IPS-18a (cell line): ENCODE measurements around the gene EMC9.
"Not testable (repeated sequence)": the region's sequence is repeated elsewhere in the genome, so short reads cannot be mapped to it uniquely, and the experiment has no call there.

Source experiments
- H3K27ac ChIP-seq: one replicate; pipeline ENCODE4 v1.5.1; 2013; ENCODE audit warnings: low read length
- H3K27me3 ChIP-seq: one replicate; pipeline ENCODE4 v1.6.1; 2013; ENCODE audit warnings: mild to moderate bottlenecking, low read length; ENCODE audit not compliant: control insufficient read depth, insufficient read depth
- H3K36me3 ChIP-seq: one replicate; pipeline ENCODE4 v1.6.1; 2013; ENCODE audit warnings: low read depth, low read length; ENCODE audit not compliant: control insufficient read depth
- H3K4me1 ChIP-seq: one replicate; pipeline ENCODE4 v1.6.1; 2013; ENCODE audit warnings: low read depth, low read length; ENCODE audit not compliant: control insufficient read depth
- H3K4me3 ChIP-seq: one replicate; pipeline ENCODE4 v1.5.1; 2013; ENCODE audit warnings: low read length
- H3K9ac ChIP-seq: one replicate; pipeline ENCODE4 v1.6.1; 2013; ENCODE audit warnings: mild to moderate bottlenecking, low read length, moderate library complexity
- H3K9me3 ChIP-seq: one replicate; pipeline ENCODE4 v1.6.1; 2013; ENCODE audit warnings: low read depth, low read length; ENCODE audit not compliant: control insufficient read depth

EMC9 gene

DNA sequence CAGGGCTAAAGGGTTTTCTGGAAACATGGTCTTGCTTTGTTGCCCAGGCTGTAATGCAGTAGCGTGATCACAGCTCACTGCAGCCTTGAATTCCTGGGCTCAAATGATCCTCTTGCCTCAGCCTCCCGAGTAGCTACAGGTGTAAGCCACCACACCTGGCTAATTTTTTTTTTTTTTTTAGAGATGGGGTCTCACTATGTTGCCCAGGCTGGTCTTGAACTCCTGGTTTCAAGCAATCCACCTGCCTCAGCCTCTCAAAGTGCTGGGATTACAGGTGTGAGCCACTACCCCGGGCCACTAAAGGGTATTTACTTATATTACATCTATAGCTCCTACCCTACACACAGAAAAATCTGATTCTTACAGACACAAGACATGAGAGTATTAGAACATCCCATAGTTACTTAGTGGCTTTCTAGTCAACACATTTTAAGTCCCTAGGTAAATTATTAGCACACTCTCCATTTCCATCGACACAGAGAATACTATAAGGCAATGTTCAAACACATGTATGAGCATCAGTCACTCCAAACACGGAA is 33.0 kb downstream of the EMC9 start:
- H3K27ac ChIP-seq = no peak overlapping the region
- H3K9me3 ChIP-seq = peaks cover 3% of the 10 kb centered on the region
- no peak overlapping the region for H3K9ac ChIP-seq

DNA sequence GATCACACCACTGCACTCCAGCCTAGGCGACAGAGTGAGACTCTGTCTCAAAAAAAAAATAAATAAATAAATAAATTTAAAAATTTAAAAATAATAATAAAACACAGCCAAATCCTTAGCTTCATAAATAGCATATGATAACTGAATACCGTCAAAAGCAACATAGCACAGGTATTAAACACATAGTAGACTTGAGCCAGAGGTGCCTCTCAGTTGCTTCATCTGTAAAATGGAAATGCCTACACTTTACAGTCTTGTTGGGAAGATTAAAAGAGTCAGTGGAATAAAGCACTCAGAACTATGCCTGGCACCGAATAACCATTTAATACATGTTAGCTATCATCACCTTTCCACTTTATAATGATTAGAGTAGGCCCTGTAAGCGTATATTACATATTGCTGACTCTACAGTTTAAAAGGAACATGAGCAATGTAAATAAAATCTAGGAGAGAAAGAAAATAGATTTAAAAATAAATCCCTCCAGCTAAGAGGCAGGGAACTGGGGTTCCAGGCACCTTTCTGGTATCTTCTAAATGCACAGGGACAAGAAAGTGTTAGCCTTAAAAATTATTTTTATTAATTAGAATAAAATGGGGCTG is 34.6 kb downstream of the EMC9 start:
- H3K27me3 ChIP-seq = no peaks in the 10 kb centered on the region
- H3K4me3 ChIP-seq = no peak overlapping the region
- peaks cover 3% of the 10 kb centered on the region for H3K9me3 ChIP-seq
- H3K27ac ChIP-seq = no peak overlapping the region
- H3K4me1 ChIP-seq = no peaks in the 10 kb centered on the region
- peaks cover 16% of the 10 kb centered on the region for H3K36me3 ChIP-seq
- H3K9ac ChIP-seq = no peak overlapping the region

More for the DNA sequence above, 33.0 kb downstream of the EMC9 start:
- H3K4me1 ChIP-seq = no peaks in the 10 kb centered on the region
- H3K27me3 ChIP-seq = no peaks in the 10 kb centered on the region
- H3K4me3 ChIP-seq = no peak overlapping the region
- peaks cover 7% of the 10 kb centered on the region for H3K36me3 ChIP-seq

DNA sequence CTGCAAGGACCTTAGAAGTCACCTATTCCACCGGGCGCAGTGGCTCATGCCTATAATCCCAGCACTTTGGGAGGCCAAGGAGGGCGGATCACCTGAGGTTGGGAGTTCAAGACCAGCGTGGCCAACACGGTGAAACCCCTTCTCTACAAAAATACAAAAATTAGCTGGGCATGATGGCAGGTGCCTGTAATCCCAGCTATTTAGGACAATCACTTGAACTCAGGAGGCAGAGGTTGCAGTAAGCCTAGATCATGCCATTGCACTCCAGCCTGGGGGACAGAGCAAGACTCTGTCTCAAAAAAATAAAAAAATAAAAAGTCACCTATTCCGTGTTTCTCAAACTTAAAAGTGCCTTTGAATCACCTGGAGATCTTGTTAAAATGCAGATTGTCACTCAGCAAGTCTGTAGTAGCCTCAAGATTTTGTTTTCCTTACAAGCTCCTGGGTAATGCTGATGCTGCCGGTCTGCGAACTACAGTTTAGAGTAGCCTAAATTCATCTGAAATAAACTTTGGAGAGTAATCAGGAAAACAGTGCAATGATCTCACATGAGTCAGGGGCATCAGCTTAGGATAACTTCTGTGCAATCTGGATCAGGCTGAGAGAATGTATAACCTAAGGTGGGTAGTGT is 35.7 kb downstream of the EMC9 start:
- not testable (repeated sequence) for H3K9me3 ChIP-seq, H3K27ac ChIP-seq, H3K9ac ChIP-seq, H3K4me1 ChIP-seq, H3K4me3 ChIP-seq, H3K27me3 ChIP-seq
- H3K36me3 ChIP-seq = peaks cover 23% of the 10 kb centered on the region

DNA sequence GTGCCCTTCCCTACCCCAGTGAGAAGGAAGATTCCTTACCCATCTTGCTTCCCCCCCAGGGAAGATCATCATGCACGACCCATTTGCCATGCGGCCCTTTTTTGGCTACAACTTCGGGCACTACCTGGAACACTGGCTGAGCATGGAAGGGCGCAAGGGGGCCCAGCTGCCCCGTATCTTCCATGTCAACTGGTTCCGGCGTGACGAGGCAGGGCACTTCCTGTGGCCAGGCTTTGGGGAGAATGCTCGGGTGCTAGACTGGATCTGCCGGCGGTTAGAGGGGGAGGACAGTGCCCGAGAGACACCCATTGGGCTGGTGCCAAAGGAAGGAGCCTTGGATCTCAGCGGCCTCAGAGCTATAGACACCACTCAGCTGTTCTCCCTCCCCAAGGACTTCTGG is 37.9 kb downstream of the EMC9 start:
- Histone ChIP-seq H3K9ac (no peak overlapping the region), H3K27ac (no peak overlapping the region), H3K9me3 (peaks cover 3% of the 10 kb centered on the region), H3K27me3 (no peaks in the 10 kb centered on the region), H3K4me3 (no peak overlapping the region), H3K36me3 (peaks cover 44% of the 10 kb centered on the region), H3K4me1 (no peaks in the 10 kb centered on the region)

DNA sequence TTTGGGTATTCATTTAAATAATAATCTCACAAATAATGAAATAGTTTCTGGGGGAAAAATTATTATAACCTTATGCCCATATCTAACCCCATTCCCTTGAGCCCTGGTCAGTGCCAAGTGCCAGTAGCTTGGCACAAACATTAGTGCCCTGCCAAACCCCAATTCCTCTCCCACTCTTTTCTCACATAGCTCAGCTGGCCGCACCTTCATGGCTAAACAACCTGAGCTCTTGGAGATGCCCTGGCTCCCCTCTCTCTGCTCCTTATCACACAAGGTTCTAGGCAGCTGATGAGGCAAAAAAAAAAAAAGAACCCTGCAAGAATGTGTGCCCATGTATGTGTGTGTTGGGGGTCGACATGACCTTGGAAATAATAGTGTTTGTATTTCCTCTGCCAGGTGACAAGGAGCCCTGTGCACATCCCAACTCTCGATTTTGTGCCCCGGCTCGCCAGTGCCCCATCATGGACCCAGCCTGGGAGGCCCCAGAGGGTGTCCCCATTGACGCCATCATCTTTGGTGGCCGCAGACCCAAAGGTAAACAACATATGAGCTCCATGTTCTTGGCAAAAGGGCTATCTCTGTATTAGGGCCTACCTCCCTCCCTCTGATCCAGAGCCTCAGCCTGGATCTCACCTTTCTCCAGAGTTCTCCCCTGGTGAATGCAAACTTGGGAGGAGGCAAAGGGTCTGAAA is 38.9 kb downstream of the EMC9 start:
- Histone ChIP-seq H3K27me3 (no peaks in the 10 kb centered on the region), H3K4me1 (no peaks in the 10 kb centered on the region), H3K9me3 (peaks cover 3% of the 10 kb centered on the region), H3K4me3 (no peak overlapping the region), H3K9ac (no peak overlapping the region), H3K36me3 (peaks cover 51% of the 10 kb centered on the region), H3K27ac (no peak overlapping the region)

DNA sequence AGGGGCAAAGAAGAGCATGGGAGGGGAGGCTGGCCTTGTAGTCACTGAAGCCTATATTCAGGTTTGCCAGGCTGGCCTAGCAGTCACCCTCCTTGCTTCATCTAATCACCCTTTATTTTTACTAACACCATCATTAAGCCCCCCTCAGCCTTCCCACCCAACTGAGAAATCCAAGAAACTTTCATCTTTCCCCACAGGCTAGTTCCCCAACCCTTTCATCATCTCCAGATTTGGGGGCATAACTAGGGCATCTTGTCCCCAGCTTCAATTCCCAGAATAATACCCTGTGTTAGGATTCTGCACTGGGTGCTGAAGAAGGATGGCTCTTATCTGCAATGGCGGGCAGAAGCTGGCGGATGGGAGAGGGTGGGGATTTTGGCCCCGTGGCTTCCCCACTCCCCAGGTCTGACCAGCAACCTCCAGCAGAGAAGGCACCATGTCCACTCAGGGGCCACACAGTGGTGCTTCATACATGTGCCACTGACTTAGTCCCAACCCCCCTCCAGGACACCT is 40.4 kb downstream of the EMC9 start:
- H3K27me3 ChIP-seq = no peaks in the 10 kb centered on the region
- H3K9me3 ChIP-seq = peaks cover 3% of the 10 kb centered on the region
- no peaks in the 10 kb centered on the region for H3K4me1 ChIP-seq
- peaks cover 51% of the 10 kb centered on the region for H3K36me3 ChIP-seq
- H3K4me3 ChIP-seq = no peak overlapping the region
- no peak overlapping the region for H3K27ac ChIP-seq
- no peak overlapping the region for H3K9ac ChIP-seq

DNA sequence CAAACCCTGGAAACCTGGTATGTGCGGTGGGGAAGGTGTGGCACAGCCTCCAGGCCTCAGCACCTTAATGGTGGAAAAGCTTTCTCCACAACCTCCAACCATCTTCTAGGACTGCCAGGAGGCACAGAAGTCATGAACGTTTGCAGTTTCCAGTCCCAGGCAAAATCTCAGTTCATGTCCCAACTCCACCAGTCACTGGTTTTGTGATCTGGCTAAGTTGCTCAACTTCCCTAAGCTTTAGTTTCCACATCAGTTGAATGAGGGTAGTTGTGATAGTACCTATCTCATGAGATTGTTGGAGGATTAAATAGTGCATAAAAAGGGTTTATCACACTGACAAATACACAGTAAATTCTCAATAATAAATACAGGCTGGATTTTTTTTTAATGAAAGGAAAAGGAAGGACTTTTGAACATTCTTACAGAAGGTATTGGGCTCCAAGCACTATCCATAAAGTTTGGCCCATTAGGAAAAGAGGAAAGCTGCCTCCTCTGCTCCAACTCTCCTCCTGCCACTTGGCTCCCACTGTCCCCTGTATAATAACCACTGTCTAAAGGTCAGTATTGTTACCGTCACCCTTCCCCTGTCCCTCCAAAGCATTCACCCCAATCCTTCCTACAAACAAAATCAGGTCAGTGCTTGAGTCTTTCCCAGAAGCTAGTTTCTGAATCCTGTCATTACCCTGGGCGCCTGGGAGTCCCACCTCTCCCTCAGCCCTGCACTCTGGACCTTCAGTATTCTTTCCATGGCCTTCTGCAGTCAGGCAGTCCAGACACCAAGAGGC is 41.0 kb downstream of the EMC9 start:
- H3K9me3 ChIP-seq = peaks cover 3% of the 10 kb centered on the region
- H3K4me1 ChIP-seq = peaks cover 4% of the 10 kb centered on the region
- H3K9ac ChIP-seq = no peak overlapping the region
- H3K36me3 ChIP-seq = peaks cover 51% of the 10 kb centered on the region
- H3K27ac ChIP-seq = no peak overlapping the region
- H3K27me3 ChIP-seq = no peaks in the 10 kb centered on the region
- H3K4me3 ChIP-seq = no peak overlapping the region

DNA sequence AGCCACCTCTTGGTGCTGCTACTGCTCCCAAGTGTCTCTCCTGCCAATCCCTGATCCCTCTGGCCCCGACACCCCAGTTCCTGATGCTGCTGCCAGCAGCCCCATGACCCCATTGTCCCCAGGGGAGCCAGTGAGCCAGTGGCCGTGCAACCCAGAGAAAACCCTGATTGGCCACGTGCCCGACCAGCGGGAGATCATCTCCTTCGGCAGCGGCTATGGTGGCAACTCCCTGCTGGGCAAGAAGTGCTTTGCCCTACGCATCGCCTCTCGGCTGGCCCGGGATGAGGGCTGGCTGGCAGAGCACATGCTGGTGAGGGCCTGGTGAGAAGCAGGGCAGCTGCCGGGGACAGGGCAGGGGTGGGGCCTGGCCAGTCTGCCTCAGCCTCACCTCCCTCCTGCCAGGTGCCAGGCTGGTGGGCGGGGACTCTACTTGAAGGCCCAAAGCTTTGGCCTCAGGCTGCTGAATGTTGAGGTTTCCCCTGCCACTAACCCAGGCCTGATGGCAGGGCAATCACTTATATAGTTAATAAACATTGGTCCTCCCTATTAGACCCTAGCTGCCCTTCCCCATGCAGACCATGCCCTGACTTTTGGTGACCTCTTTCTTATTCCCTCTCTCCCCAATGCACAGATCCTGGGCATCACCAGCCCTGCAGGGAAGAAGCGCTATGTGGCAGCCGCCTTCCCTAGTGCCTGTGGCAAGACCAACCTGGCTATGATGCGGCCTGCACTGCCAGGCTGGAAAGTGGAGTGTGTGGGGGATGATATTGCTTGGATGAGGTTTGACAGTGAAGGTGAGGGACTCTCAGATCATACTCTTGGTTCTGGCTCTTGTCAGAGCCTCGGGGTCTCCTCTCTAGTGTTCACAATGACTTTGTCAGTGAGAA is 42.2 kb downstream of the EMC9 start:
- H3K36me3 ChIP-seq = peaks cover 51% of the 10 kb centered on the region
- no peak overlapping the region for H3K4me3 ChIP-seq
- no peak overlapping the region for H3K27ac ChIP-seq
- no peak overlapping the region for H3K9ac ChIP-seq
- H3K4me1 ChIP-seq = peaks cover 4% of the 10 kb centered on the region
- H3K27me3 ChIP-seq = no peaks in the 10 kb centered on the region
- peaks cover 3% of the 10 kb centered on the region for H3K9me3 ChIP-seq

DNA sequence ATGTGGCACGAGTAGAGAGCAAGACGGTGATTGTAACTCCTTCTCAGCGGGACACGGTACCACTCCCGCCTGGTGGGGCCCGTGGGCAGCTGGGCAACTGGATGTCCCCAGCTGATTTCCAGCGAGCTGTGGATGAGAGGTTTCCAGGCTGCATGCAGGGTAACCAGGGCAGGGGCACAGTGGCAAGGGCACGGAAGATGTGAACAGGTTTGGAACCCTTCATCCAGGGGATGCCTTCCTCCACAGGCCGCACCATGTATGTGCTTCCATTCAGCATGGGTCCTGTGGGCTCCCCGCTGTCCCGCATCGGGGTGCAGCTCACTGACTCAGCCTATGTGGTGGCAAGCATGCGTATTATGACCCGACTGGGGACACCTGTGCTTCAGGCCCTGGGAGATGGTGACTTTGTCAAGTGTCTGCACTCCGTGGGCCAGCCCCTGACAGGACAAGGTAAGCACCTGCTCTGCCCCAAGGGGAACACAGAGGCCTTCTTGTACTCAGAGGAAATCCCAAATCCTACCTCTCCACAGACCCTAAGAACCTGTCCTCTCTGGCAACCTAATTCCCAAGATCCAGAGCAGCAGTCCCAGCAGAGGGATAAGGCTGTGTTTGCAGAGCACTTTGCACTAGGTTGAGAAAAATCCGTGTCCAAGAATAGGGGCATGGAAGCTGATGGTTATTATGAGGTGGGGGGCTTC is 43.0 kb downstream of the EMC9 start:
- no peak overlapping the region for H3K4me3 ChIP-seq
- peaks cover 7% of the 10 kb centered on the region for H3K4me1 ChIP-seq
- peaks cover 44% of the 10 kb centered on the region for H3K36me3 ChIP-seq
- H3K9ac ChIP-seq = no peak overlapping the region
- H3K27me3 ChIP-seq = no peaks in the 10 kb centered on the region
- no peaks in the 10 kb centered on the region for H3K9me3 ChIP-seq
- H3K27ac ChIP-seq = no peak overlapping the region

DNA sequence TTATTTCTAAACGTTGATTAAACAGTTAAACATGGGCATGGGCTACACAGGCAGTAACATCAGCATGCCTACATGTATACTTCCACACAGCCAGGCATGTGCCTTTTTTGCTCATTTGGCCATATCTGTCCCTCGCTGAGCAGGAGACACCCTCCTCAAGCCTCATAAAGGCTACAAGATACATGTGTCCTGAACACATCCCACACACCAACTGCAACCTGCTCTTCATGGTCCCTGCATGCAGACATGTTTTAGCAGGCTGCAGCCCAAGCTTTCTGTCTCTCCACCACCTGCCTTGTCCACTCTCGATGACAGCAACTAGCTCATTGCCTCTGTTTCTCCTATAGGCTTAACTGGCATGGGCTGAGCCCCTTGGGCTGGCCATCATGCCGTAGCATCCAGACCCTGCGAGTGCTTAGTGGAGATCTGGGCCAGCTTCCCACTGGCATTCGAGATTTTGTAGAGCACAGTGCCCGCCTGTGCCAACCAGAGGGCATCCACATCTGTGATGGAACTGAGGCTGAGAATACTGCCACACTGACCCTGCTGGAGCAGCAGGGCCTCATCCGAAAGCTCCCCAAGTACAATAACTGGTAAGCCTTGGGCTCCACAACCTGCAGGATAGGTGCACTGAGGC is 44.7 kb downstream of the EMC9 start:
- Histone ChIP-seq H3K9me3 (no peaks in the 10 kb centered on the region), H3K27ac (no peak overlapping the region), H3K4me1 (peaks cover 11% of the 10 kb centered on the region), H3K4me3 (no peak overlapping the region), H3K36me3 (peaks cover 35% of the 10 kb centered on the region), H3K27me3 (no peaks in the 10 kb centered on the region), H3K9ac (no peak overlapping the region)
